ENCODE data around the gene KPNA6.
"Not testable (repeated sequence)": the region's sequence is repeated elsewhere in the genome, so short reads cannot be mapped to it uniquely, and the experiment has no call there.

KPNA6 gene

DNA sequence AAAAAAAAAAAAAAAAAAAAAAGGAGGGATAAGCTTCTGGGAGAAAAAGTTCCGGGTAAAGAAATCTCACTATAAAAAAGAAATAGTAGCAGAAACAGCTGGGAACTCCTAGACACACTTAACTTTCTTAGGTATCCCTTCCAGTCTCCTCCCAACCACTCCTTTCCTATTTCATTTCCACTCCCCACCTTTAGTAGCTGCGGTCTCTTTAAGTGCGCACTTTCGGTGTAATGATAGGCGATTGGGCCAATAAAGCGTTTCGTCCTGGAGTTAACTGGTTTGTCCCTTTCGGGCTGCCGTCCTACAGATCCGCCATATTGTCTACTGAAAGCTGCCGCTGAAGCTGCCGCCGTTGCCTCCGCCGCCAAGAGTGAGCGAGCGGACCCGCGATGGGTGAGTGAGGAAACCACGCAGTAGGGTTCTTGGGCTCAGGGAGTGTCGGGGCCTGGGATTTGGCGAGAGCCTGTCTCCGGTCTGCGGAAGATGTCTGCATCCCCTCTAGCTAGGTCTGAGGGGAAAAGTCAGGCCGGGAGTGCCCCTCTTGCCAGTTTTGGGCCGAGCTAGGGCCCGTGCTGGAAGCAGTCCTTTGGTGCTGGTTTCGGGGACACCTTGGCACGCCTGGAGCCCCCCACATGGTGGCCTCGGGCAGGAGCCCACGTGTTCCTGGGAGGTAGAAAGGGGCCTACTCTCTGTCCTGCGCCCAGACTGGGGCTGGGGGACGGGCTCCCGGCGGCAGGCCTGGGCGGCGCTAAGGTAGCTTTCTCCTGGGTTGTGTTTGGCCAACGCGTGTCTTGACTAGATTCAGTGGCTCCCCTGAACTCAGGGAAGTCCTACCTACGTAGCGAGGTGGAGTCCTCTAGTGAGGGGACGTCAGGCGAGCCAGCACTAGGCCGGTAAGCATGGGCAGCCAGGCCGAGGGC is at the start of gene KPNA6:
KPNA6 (plus strand) TSS at position 315 of the 920 bp plus-strand sequence; CDS start at position 390, 75 bp downstream.
- DNase-seq (ENCODE audit: low spot score), result peak; percentile 78

DNA sequence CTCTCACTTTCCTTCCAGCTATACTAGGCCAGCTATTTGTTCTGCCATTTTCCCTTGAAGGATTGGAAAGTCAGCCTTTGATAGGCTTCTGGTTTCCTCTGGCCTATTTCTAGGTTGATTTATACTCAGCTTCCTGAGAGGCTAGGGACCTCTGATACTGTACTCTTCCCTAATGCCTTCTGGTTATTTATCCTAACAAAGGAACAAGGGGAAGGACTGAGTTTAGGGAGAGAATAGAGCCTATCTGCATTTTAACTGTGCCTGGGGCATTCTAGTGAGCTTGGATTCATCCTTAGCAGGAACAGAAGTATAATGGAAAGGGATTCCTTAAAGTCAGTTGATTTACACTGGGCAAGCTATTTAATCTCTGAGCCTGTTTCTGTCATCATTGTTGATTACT is 46.9 kb upstream of the KPNA6 start:
- no peak for DNase-seq (ENCODE audit: low spot score)

DNA sequence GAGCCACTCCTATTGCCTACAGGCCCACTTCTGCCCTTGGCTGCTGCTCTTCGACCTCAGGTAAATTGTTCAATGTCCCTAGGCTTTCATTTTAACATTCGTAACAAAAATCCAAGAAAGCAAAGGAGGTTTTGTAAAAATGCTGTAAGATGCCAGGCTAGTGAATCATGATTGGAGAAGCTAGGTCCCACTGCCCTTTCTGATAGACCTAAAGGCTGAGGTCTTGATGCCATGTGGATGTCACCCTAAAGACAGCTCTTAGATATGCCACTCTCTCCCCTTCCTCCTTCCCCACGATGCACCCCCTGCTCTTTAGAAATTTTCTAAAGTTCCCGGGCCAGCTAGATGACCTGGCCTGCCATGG is 45.0 kb upstream of the KPNA6 start:
- DNase-seq (ENCODE audit: low spot score), result no peak

DNA sequence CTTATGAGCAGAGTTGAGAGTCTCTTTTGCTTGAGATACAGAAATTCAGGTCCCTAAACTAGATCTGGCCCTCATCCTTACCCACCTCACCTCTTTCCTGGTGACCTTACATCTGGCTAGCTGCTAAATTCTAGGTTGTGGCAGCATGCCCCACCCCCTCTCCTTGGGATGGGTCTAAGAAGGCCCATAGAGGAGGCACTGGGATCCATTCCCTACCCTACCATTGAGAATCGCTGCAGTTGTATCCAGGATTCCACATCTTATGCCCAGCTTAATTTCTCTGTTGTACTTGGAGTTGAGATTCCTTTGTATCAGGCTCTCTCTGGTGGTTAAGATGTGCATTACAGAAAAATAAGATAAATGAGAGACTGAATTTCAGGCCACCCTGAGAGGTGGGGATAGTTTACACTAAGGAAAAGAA is 44.6 kb upstream of the KPNA6 start:
- peak; percentile 52 for DNase-seq (ENCODE audit: low spot score)

DNA sequence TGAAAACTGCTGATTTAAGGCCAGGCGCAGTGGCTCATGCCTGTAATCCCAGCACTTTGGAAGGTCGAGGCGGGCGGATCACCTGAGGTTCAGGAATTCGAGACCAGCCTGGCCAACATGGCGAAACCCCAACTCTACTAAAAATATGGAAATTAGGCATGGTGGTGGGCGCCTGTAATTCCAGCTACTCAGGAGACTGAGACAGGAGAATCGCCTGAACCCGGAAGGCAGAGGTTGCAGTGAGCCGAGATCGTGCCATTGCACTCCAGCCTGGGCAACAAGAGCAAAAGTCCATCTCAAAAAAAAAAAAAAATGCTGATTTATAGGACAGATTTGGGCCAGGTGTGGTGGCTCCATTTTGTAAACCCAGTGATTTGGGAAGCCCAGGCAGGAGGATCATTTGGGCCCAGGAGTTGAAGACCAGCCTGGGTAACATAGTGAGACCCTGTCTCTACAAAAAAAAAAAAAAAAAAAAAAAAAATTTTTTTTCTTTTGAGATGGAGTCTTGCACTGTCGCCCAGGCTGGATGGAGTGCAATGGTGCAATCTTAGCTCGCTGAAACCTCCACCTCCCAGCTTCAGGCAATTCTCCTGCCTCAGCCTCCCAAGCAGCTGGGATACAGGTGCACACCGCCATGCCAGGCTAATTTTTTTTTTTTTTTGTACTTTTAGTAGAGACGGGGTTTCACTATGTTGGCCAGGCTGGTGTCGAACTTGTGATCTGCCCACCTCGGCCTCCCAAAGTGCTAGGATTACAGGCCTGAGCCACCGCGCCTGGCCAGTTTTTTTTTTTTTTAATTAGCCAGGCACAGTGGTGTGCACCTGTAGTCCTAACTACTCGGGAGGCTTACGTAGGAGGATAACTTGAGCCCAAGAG is 42.0 kb upstream of the KPNA6 start:
- DNase-seq (ENCODE audit: low spot score), result not testable (repeated sequence)

DNA sequence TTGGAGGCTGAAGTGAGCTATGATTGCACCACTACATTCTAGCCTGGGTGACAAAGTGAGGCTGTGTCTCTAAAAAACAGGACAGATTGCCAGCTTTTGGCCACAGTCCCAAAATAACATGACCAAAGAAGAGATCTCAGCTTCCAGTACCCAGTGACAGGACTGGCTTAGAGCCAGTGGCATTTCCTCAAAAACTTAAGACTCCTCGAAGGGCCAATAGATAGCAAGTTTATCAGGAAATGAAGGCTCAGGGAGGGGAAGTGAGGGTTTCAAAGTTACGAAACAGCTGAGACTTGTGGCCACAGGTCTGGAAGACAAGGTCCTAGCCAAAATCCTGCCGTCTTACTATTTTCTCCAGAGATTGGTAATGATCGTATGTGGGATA is 41.4 kb upstream of the KPNA6 start:
- no peak for DNase-seq (ENCODE audit: low spot score)

DNA sequence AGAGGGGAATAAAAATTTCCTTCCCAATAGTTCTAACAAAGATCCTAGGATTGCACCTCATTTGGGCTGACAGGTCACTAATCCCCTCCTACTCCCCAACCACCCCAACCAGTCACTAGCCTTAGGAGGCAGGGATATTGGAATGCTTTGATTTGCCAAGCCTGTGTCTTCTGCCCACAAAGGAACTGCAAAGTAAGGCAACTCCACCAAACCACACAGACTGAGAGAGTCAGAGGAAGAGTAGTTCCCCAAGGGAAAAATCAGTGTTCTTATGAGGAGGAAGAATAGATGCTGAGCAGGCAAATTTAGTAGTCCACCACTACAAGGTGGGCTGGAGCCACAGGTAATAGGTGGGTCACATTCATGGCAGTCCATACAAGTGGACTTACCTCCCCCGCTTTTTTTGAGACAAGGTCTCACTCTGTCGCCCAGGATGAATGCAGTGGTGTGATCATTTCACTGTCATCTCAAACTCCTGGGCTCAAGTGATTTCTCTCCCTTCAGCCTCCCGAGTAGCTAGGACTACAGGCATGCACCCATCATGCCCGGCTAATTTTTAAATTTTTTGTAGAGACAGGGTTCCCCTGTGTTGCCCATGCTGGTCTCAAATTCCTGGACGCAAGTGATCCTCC is 38.8 kb upstream of the KPNA6 start:
- DNase-seq (ENCODE audit: low spot score), result no peak

DNA sequence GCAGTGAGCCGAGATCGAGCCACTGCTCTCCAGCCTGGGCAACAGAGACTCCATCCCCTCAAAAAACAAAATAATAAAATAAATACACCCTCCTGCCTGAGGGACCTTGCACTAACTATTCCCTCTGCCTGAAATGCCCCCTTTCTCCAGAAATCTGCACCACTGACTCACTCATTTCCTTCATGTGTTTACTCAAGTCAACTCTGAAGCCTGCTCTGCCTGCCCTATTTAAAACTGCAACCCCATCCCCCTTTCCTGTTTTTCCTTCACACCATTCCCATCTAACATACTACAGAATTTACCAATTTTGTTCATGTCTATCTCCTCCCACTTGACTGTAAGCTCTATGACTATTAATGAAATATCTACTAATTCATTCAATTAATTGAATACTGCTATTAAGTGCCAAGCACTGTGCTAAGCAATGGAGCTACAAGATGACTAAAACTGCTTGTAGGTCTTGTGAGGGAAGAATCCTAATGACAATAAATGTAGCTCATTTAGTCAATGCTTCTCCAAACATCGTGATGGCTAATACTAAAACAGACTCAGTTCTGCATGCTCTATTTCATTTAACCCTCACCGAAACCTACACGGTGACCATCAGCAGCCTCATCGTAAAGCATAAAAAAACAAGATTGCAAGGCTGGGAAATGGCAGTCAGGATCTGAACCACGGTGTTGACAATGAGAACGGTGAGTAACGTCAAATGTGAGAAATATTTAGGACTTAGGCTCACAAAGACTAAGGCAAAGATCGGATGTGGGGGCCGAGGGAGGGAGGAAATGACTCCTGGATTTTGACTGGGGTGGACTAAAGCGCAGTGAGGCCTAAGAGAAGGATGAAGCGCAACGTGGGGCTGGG is 35.9 kb upstream of the KPNA6 start:
- no peak for DNase-seq (ENCODE audit: low spot score)

DNA sequence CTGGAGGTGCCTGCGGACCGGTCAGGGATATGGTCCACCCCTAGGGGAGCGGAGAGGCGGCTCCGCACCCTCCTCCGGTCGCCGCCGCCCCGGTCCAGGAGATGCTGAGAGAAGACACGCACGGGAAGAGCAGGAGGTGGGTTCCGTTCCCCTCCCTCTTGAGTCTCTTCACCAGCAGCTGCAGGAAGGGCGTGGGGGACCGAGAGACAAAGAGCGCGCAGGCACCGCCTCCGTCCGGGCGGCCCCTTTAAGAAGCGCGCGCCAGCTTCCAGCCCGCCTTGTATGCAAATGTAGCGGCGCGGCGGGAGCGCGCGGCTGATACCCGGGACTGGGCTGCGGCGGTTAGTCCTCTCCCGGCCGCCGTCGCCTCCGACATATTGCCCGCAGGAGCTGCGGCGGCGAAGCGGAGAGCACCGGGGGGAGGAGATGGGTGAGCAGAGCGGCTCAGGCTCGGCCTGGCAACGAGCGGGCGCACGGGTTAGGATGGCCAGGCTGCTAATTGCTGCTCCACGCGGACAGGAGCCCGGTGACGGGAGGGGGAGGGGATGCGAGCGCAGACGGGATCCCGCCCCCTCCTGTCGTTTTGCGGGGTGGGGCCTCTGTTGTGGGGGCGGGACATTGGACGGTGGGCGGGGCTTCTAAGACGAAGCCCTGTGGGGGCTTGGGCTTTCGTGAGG is 35.1 kb upstream of the KPNA6 start, which contains the start of gene TMEM39B:
TMEM39B (plus strand) TSS at position 318 of the 677 bp plus-strand sequence; CDS start at position 427, 109 bp downstream.
- peak; percentile 93 for DNase-seq (ENCODE audit: low spot score)

DNA sequence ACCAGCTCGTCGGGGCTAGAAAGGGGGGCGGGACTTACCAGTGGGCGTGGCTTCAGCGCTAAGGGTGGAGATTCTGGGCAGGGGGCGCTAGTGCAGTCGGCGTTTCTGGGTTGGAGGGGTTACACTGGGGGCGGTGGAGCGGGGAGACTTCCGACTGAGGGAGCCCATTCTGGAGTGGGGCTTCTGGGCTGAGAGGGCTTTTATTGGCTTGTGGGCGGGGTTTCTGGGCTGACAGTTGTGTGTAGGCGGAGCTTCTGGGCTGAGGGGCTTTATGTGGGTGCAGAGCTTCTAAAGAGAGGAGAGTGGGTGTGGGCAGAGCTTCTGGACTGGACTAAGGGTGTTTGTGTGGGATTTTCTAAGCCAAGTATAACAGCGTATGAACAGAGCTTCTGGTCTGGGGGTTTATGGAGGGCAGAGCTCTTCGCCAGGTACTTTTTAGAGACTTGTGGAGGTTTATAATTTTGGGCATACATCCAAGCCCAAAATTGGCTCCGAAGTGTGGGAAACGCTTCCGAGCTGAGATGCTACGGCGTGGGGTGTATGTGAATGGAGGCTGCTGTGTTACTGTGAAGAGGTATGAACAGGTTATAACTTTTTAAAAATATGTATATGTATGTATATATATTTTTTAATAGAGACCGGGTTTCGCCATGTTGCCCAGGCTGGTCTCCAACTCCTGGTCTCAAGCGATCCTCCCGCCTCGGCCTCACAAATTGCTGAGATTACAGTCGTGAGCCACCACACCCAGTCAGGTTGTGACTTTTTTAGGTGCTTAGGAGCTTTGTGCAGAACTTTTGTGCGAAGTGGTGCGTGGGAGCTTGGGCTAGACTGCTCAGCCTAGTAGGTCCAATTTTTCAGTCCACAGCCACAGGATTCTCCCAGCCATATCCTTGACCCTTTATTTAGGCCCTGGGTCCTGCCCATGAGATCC is 34.3 kb upstream of the KPNA6 start:
- no peak for DNase-seq (ENCODE audit: low spot score)

DNA sequence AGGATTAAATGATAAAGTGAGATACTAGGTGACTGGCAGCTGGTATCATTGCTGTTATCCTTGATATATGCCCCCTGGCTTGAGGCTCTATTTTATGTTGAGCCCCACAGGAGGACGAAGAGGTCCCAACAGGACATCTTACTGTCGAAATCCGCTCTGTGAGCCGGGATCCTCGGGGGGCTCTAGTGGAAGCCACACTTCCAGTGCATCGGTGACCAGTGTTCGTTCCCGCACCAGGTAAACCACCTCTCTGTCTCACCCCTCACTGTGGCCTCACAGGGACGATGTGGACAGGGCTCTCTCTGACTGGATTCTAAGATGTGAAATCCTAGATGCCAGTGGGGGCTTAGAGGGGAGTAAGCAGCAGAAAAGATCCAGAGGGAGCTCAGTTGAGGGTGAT is 33.0 kb upstream of the KPNA6 start:
- DNase-seq (ENCODE audit: low spot score), result no peak

DNA sequence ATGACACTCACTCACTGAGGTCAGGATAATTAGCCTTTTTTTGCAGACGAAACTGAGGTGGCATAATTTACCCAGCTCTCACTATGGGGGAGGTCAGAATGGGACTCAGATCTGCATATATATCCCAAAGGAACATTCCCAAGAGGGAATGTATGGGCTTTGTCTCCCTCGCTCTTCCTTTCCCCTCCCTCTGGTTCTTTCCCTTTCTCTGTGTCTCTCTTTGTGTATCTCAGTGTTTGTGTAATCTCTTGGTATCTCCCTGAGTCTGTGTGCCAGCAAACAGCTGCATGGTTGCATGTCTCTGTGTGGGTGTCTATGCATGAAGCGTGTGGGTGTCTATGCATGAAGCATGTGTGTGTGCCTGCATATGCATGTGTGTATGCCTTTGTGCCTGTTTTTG is 30.4 kb upstream of the KPNA6 start:
- DNase-seq (ENCODE audit: low spot score), result no peak

DNA sequence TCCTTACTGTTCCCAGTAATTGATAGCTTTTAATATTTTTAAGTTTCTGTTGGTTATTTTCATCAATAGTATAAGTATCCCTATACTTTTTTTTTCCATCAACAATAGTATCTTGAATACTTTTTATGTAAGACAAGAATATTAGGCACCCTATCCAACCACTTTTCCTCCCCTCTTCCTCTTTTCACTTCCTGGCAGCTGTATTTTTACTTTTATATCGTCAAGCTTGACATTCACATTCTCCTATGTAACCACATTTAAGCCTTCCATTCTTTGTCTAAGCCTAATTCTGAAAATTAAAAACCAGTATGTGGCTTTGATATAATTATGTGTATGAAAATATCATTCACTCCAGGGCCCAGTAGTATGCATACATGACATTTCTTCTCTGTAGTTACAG is 25.8 kb upstream of the KPNA6 start:
- DNase-seq (ENCODE audit: low spot score), result no peak

DNA sequence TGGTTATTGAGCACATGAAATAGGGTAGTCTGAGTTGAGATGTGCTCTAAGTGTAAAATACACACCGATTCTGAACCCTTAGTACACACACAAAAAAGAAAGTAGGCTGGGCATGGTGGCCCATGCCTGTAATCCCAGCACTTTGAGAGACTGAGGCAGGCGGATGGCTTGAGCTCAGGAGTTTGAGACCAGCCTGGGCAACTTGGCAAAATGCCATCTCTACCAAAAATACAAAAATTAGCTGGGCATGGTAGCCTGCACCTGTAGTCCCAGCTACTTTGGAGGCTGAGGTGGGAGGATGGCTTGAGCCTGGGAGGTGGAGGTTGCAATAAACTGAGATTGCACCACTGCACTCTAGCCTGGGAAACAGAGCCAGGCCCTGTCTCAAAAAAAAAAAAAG is 21.5 kb upstream of the KPNA6 start:
- DNase-seq (ENCODE audit: low spot score), result not testable (repeated sequence)

DNA sequence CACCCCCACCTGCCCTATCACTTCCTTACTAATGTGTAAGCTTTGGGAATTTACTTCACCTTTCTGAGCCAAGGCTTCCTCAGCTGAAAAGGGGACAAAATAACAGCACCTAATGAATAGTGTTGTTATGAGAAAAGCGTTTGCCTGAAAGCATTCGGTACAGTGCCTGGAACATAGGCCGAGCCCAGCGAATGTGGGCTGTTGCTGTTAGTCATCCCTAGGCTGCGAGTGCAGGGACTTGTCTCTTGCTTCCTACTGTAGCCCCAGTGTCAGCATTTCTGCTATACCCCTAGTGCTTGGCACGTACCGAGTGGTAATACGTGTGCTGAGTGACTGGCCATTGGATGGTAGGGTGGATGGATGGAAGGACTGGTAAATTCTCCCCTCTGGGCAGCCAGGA is 16.7 kb upstream of the KPNA6 start:
- no peak for DNase-seq (ENCODE audit: low spot score)

DNA sequence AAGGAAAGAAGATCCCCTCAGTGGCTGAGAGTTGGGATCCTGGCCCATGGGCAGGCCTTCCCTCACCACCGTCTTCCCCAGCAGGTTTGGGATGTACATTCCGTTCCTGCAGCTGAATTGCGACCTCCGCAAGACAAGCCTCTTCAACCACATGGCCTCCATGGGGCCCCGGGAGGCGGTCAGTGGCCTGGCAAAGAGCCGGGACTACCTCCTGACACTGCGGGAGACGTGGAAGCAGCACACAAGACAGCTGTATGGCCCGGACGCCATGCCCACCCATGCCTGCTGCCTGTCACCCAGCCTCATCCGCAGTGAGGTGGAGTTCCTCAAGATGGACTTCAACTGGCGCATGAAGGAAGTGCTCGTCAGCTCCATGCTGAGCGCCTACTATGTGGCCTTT is 16.3 kb upstream of the KPNA6 start:
- no peak for DNase-seq (ENCODE audit: low spot score)

DNA sequence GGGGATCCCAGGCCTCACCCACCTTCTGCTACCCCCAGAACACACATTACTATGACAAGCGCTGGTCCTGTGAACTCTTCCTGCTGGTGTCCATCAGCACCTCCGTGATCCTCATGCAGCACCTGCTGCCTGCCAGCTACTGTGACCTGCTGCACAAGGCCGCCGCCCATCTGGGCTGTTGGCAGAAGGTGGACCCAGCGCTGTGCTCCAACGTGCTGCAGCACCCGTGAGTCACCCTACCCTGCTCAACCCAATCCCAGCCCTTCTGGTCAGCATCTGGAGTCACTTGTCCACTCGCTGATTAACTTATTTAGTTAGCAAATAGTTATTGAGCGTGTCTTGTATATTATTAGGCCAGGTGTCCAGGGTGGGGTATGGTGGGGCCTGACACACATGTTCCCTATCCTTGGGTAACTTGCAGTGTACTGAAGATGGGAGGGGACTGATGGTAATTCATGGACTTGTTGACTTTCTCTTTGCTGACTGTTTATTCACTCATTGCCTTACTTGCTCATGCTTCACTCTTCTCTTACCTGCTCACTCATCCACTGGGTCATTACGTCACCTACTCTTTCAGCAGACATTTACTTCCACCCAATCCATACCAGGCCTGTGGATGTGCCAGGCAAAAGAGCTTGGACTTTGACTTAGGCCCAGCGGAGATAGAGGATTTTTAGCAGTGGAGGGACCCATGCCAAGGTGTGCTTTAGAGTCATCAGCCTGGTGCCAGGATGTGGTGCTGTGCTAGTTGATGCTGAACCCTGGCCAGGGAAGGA is 12.9 kb upstream of the KPNA6 start:
- no peak for DNase-seq (ENCODE audit: low spot score)

DNA sequence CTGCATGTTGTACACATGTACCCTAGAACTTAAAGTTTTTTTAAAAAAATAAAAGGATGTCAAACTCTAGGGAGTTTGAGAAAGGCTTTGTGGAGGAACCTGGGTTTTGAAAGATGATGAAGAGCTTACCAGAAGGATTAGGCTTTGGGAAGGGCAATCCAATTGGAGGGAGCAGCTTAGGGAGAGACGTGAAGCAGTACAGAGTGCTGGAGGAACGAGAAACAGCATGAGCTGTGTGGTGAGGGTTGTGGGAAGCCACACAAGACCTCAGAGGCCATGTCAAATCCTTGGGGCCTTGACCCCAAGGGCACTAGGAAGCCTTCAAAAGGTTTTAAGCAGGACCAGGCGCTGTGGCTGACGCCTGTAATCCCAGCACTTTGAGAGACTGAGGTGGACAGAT is 8.4 kb upstream of the KPNA6 start:
- no peak for DNase-seq (ENCODE audit: low spot score)

DNA sequence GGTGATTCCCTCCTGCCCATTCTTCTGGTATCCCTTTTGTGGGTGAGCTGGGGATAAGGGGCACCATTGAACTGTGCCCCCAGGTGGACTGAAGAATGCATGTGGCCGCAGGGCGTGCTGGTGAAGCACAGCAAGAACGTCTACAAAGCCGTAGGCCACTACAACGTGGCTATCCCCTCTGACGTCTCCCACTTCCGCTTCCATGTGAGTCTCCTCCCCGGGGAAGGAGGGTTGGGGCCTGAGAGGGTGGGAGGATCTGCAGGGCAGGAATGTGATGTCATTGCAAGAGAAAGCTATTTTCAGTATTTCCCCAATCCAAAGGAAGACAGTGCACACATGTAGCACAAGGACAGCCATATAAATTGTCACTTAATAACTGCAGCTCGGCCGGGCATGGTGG is 7.5 kb upstream of the KPNA6 start:
- DNase-seq (ENCODE audit: low spot score), result no peak

Data from D341Med (cell line).